ENCODE results near the gene PRDM11. TPM values are rescaled to one million over a fixed set of nuclear protein-coding genes. Genes with fewer than 3 reads are reported as not detected.

The PRDM11 gene
- total and polyA plus RNA-seq, 4 donors, result 0.64 to 6.9 (median 2.8) TPM

- TF ChIP-seq CTCF (IDR thresholded peaks at IDR 0.05; ENCODE audit: low read depth, low read length, missing input control) (no peak), ATF3 (IDR thresholded peaks at IDR 0.05) (no peak), MAX (IDR thresholded peaks at IDR 0.05) (no peak), NR2F2 (IDR thresholded peaks at IDR 0.05) (no peak)
Observed at GRCh38 chr11:45179686-45180178, 33.3 kb downstream of the PRDM11 start (continued).

- H3K9me3 ChIP-seq (ENCODE audit: control insufficient read depth in 4 of 4, low read length in 3 of 4), result no peaks in the 10 kb centered on the region
- peak overlapping the region in 1 of 2 donors; percentile 41 for H3K27ac ChIP-seq (ENCODE audit: low read depth in 1 of 2, low read length in 2 of 2)
- 1% methylated on average over 78 of the region's 78 CpGs for WGBS
- peaks cover 0 to 11% (median 5%) of the 10 kb centered on the region in 4 donors for H3K4me1 ChIP-seq (ENCODE audit: control insufficient read depth in 4 of 4, insufficient read depth in 4 of 4, low read length in 3 of 4)
- TF ChIP-seq TAF1 (conservative IDR thresholded peaks at IDR 0.05) (no peak), ZBTB33 (IDR thresholded peaks at IDR 0.05) (no peak), CTCF (IDR thresholded peaks at IDR 0.05; ENCODE audit: low read depth, low read length, missing input control) (peak; percentile 36), HNF4G (IDR thresholded peaks at IDR 0.05) (no peak), FOXA1 (IDR thresholded peaks at IDR 0.05) (no peak), FOXA2 (IDR thresholded peaks at IDR 0.05) (no peak)
- H3K36me3 ChIP-seq (ENCODE audit: control insufficient read depth in 4 of 4, insufficient read depth in 3 of 4, low read depth in 1 of 4, low read length in 3 of 4), result peaks cover 0 to 2% (median 0%) of the 10 kb centered on the region in 4 donors
- H3K27me3 ChIP-seq (ENCODE audit: control insufficient read depth in 4 of 4, insufficient read depth in 4 of 4, low read length in 3 of 4), result no peaks in the 10 kb centered on the region
- peak overlapping the region in 2 of 3 donors; percentile 48 to 70 for H3K4me3 ChIP-seq (ENCODE audit: low read depth in 1 of 3, low read length in 3 of 3)
- no peak overlapping the region for H3K9ac ChIP-seq (ENCODE audit: low read depth in 1 of 2, low read length in 2 of 2)
- DNase-seq (ENCODE audit: low spot score), result peak; percentile 62
Observed at GRCh38 chr11:45180179-45180847, 33.9 kb downstream of the PRDM11 start.

- peaks cover 0 to 3% (median 1%) of the 10 kb centered on the region in 4 donors for H3K36me3 ChIP-seq (ENCODE audit: control insufficient read depth in 4 of 4, insufficient read depth in 3 of 4, low read depth in 1 of 4, low read length in 3 of 4)
- H3K9ac ChIP-seq (ENCODE audit: low read depth in 1 of 2, low read length in 2 of 2), result no peak overlapping the region
- H3K4me3 ChIP-seq (ENCODE audit: low read depth in 1 of 3, low read length in 3 of 3), result peak overlapping the region in 1 of 3 donors; percentile 70
- H3K9me3 ChIP-seq (ENCODE audit: control insufficient read depth in 4 of 4, low read length in 3 of 4), result no peaks in the 10 kb centered on the region
- peak overlapping the region; percentile 22 to 59 for H3K27ac ChIP-seq (ENCODE audit: low read depth in 1 of 2, low read length in 2 of 2)
- H3K27me3 ChIP-seq (ENCODE audit: control insufficient read depth in 4 of 4, insufficient read depth in 4 of 4, low read length in 3 of 4), result no peaks in the 10 kb centered on the region
- peaks cover 0 to 11% (median 5%) of the 10 kb centered on the region in 4 donors for H3K4me1 ChIP-seq (ENCODE audit: control insufficient read depth in 4 of 4, insufficient read depth in 4 of 4, low read length in 3 of 4)
- WGBS, result 17% methylated on average over 33 of the region's 33 CpGs
- TF ChIP-seq RAD21 (IDR thresholded peaks at IDR 0.05), result no peak
- TF ChIP-seq TAF1 (conservative IDR thresholded peaks at IDR 0.05), result no peak
- TF ChIP-seq ATF3 (IDR thresholded peaks at IDR 0.05), result no peak
- TF ChIP-seq CTCF (IDR thresholded peaks at IDR 0.05; ENCODE audit: low read depth, low read length, missing input control), result no peak
- no peak for TF ChIP-seq HNF4A (conservative IDR thresholded peaks at IDR 0.05)
- TF ChIP-seq FOXA1 (IDR thresholded peaks at IDR 0.05), result no peak
- no peak for TF ChIP-seq GABPA (IDR thresholded peaks at IDR 0.05 in 1 of 2, conservative IDR thresholded peaks at IDR 0.05 in 1 of 2)
- no peak for TF ChIP-seq EGR1 (IDR thresholded peaks at IDR 0.05; ENCODE audit: low read depth in 2 of 2)
- no peak for TF ChIP-seq REST (IDR thresholded peaks at IDR 0.05)
- no peak for TF ChIP-seq FOXA2 (IDR thresholded peaks at IDR 0.05)
- TF ChIP-seq RXRA (IDR thresholded peaks at IDR 0.05), result no peak
- peak; percentile 71 for DNase-seq (ENCODE audit: low spot score)
Observed at GRCh38 chr11:45180848-45181192, 34.4 kb downstream of the PRDM11 start.

All from liver (tissue), 9 donors.